OCI-LY7 (cell line): ENCODE measurements around the gene DDAH1. TPM values are rescaled to one million over a fixed set of nuclear protein-coding genes. Genes with fewer than 3 reads are reported as not detected.
"Not testable (repeated sequence)": the region's sequence is repeated elsewhere in the genome, so short reads cannot be mapped to it uniquely, and the experiment has no call there.

Experiments
- BruUV-seq: library from RNA; stranded (reverse); fragments of 400-500 nt; replicated peaks from 2 replicates; lab custom pipeline; 2021; lab: Mats Ljungman, UMichigan
- CTCF ChIA-PET: fragments of 300-600 bp; sonication (Branson Sonifier 250); formaldehyde crosslinking; loops from one replicate; lab custom pipeline; 2022; ENCODE audit warnings: antibody characterized with exemption; ENCODE audit not compliant: unreplicated experiment; lab: Charles Lee
- POLR2A ChIA-PET: fragments of 300-600 bp; sonication (Branson Sonifier 250); formaldehyde crosslinking; loops from one replicate; lab custom pipeline; 2022; ENCODE audit warnings: antibody characterized with exemption; lab: Charles Lee
- DNase-seq: peaks from one replicate; pipeline ENCODE4 v3.0.0-alpha.2; 2015; ENCODE audit warnings: low spot score
- H2AFZ ChIP-seq: fragments of 200-600 bp; sonication (generic), shearing (Covaris generic); 2 replicates; pipeline ENCODE4 v1.6.1; 2014; ENCODE audit warnings: mild to moderate bottlenecking, antibody characterized with exemption, low read length, moderate library complexity
- H3K27ac ChIP-seq: fragments of 200-600 bp; sonication (generic); 2 replicates; pipeline ENCODE4 v1.5.1; 2014; ENCODE audit warnings: mixed run types, low read depth, mild to moderate bottlenecking, moderate library complexity, low read length, inconsistent platforms; ENCODE audit not compliant: poor library complexity, severe bottlenecking
- H3K36me3 ChIP-seq: fragments of 200-600 bp; sonication (generic); 2 replicates; pipeline ENCODE4 v1.6.1; 2014; ENCODE audit warnings: mild to moderate bottlenecking, antibody characterized with exemption, low read length, moderate library complexity, mixed read lengths; ENCODE audit not compliant: insufficient read depth
- H3K4me1 ChIP-seq: fragments of 200-600 bp; sonication (generic); 2 replicates; pipeline ENCODE4 v1.5.1; 2014; ENCODE audit warnings: mild to moderate bottlenecking, low read length; ENCODE audit not compliant: insufficient read depth, poor library complexity, severe bottlenecking
- H3K4me2 ChIP-seq: fragments of 200-600 bp; sonication (generic); 2 replicates; pipeline ENCODE4 v1.6.1; 2014; ENCODE audit warnings: mild to moderate bottlenecking, low read length
- H3K4me3 ChIP-seq: fragments of 200-600 bp; sonication (generic); 2 replicates; pipeline ENCODE4 v1.5.1; 2014; ENCODE audit warnings: mild to moderate bottlenecking, low read depth, low read length; ENCODE audit not compliant: poor library complexity, severe bottlenecking
- H3K79me2 ChIP-seq: fragments of 200-600 bp; sonication (generic); 2 replicates; pipeline ENCODE4 v1.6.1; 2016; ENCODE audit warnings: low read depth, mild to moderate bottlenecking, low read length, moderate library complexity, mixed read lengths; ENCODE audit not compliant: insufficient read depth
- H3K9me2 ChIP-seq: fragments of 200-600 bp; sonication (generic); 2 replicates; pipeline ENCODE4 v1.6.1; 2016; ENCODE audit warnings: mild to moderate bottlenecking, low read length, mixed read lengths; ENCODE audit not compliant: insufficient read depth
- H3K9me3 ChIP-seq: fragments of 200-600 bp; sonication (generic); 2 replicates; pipeline ENCODE4 v1.6.1; 2014; ENCODE audit warnings: mild to moderate bottlenecking, mixed run types, low read length, mixed read lengths
- H4K20me1 ChIP-seq: fragments of 200-600 bp; sonication (generic); 2 replicates; pipeline ENCODE4 v1.6.1; 2014; ENCODE audit warnings: mild to moderate bottlenecking, antibody characterized with exemption, low read length, moderate library complexity, mixed read lengths; ENCODE audit not compliant: insufficient read depth
- CTCF ChIP-seq: fragments of 200-600 bp; sonication (generic); conservative IDR thresholded peaks from 2 replicates; pipeline ENCODE4 v1.5.1; 2014; ENCODE audit warnings: mild to moderate bottlenecking, antibody characterized with exemption, low read length, moderate library complexity, mixed read lengths
- EZH2phosphoT487 ChIP-seq: fragments of 200-600 bp; sonication (generic); IDR thresholded peaks from 2 replicates; pipeline ENCODE4 v1.6.1; 2018; ENCODE audit warnings: low read depth, borderline replicate concordance, mild to moderate bottlenecking, mixed run types, antibody characterized with exemption, low read length, moderate library complexity, mixed read lengths
- intact Hi-C: fragments of 100-400 bp; cut with micrococcal nuclease; formaldehyde crosslinking; loops from one replicate; pipeline ENCODE4 v1.10.0; 2022; ENCODE audit not compliant: unreplicated experiment
- total RNA-seq, 2 experiments: library from RNA; depleted of rRNA in 1 of 2; stranded (reverse); fragments of >200 nt in 1 of 2; shearing (Covaris generic) in 1 of 2; gene quantifications; 2 replicates each; pipeline ENCODE4 v1.2.3, GENCODE V29; 2014 to 2022

Gene DDAH1
- total RNA-seq, 2 experiments from 2014 or later = not detected

GRCh38 chr1:85471558-85471957 is 6.6 kb upstream of the DDAH1 start:
- Histone ChIP-seq H4K20me1 (no peaks in the 10 kb centered on the region), H3K4me3 (no peak overlapping the region), H3K9me3 (no peaks in the 10 kb centered on the region), H3K79me2 (no peaks in the 10 kb centered on the region), H3K27ac (no peak overlapping the region), H3K4me1 (no peaks in the 10 kb centered on the region), H2AFZ (no peak overlapping the region), H3K36me3 (no peaks in the 10 kb centered on the region), H3K9me2 (no peaks in the 10 kb centered on the region), H3K4me2 (no peak overlapping the region)
- no TSS peak for BruUV-seq
- intact Hi-C loops = no loop called here
- CTCF ChIA-PET = no interaction called here
- POLR2A ChIA-PET = no interaction called here
- TF ChIP-seq EZH2phosphoT487 = no peak
- no peak for TF ChIP-seq CTCF
- no peak for DNase-seq

GRCh38 chr1:85470130-85470529 is 5.2 kb upstream of the DDAH1 start:
- intact Hi-C loops, H3K9me3 ChIP-seq, H3K4me3 ChIP-seq, H4K20me1 ChIP-seq, POLR2A ChIA-PET, CTCF ChIA-PET, H2AFZ ChIP-seq, BruUV-seq, DNase-seq, H3K4me2 ChIP-seq, H3K36me3 ChIP-seq, H3K27ac ChIP-seq, H3K4me1 ChIP-seq, H3K79me2 ChIP-seq, H3K9me2 ChIP-seq: not testable (repeated sequence)

- Histone ChIP-seq H3K4me1 (no peaks in the 10 kb centered on the region), H2AFZ (no peak overlapping the region), H3K9me2 (no peaks in the 10 kb centered on the region), H3K27ac (no peak overlapping the region), H3K4me2 (no peak overlapping the region), H3K79me2 (no peaks in the 10 kb centered on the region), H4K20me1 (no peaks in the 10 kb centered on the region), H3K36me3 (no peaks in the 10 kb centered on the region), H3K4me3 (no peak overlapping the region), H3K9me3 (no peaks in the 10 kb centered on the region)
- TF ChIP-seq EZH2phosphoT487 (no peak), CTCF (no peak)
- DNase-seq = no peak
- intact Hi-C loops = no loop called here
- CTCF ChIA-PET = no interaction called here
- BruUV-seq = no TSS peak
- POLR2A ChIA-PET = interaction anchor here (0.5 to 0.7 kb wide), 4 partner anchors 11 to 387 kb away, joined by 3 to 6 read pairs (median 4); no protein-coding TSS in a partner anchor
Measured at GRCh38 chr1:85467929-85468540, 3.1 kb upstream of the DDAH1 start.
